ENCODE data around the gene UBA7. TPM values are rescaled to one million over a fixed set of nuclear protein-coding genes. Genes with fewer than 3 reads are reported as not detected.

Gene UBA7
- total RNA-seq, 2 donors from 2014 or later: 1.0 to 3.4 TPM

DNA sequence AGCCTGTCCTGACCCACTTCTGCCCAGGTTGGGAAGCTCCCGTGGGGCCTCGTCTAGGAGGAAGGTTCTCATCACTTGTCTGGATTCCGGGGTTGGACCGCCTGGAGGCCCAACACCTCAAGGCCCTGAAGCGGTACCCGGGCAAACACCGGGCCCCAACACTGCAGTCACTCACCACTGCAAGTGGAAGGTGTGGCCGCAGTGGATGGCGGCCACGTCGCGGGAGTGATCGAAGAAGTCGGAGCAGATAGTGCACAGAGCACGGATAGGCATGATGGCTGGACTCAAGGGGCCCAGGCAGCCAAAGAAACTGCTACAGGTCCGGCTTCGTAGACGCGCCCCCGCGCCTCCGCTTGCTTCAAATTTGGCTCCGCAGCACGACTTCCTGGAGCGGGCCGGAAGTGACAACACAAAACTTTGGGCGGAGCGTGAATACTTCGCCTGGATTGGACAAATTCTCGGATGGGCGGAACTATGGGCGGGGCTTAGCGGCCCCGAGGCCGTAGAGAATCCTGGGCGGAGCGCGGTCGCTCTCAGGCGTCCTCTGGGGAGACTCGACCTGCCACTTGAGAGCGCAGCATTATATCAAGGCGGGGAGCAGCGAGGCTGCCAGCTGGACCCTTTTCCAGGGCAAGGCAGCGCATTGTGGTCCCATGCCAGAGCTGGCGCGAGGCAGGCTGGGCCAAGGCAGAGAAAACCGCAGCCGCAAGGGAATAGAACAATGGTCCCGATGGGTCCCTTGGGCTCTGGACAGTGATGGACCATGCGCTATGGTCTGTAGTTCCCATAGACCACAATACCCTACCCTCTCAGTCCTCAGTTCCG, 42.6 kb upstream of the UBA7 start, which contains the start of gene TRAIP:
TSS of gene TRAIP (minus strand) at position 384 of the 825 bp plus-strand sequence. CDS start at position 273, 111 bp downstream.
- H3K27me3 Mint-ChIP-seq (ENCODE audit: insufficient read depth): no peaks in the 10 kb centered on the region
- no peaks in the 10 kb centered on the region for H3K36me3 ChIP-seq (ENCODE audit: control insufficient read depth, insufficient read depth, low read length)
- no peaks in the 10 kb centered on the region for H3K9me3 ChIP-seq (ENCODE audit: control insufficient read depth, low read length)
- H3K4me1 Mint-ChIP-seq: peaks cover 3% of the 10 kb centered on the region
- peak within 1 kb of the TSS; percentile 69 for H3K9ac ChIP-seq (ENCODE audit: extremely low read depth, low read length, poor library complexity, severe bottlenecking)
- peak within 1 kb of the TSS; percentile 95 for H3K4me3 ChIP-seq (ENCODE audit: low read length)
- TF ChIP-seq, protein P1, sequence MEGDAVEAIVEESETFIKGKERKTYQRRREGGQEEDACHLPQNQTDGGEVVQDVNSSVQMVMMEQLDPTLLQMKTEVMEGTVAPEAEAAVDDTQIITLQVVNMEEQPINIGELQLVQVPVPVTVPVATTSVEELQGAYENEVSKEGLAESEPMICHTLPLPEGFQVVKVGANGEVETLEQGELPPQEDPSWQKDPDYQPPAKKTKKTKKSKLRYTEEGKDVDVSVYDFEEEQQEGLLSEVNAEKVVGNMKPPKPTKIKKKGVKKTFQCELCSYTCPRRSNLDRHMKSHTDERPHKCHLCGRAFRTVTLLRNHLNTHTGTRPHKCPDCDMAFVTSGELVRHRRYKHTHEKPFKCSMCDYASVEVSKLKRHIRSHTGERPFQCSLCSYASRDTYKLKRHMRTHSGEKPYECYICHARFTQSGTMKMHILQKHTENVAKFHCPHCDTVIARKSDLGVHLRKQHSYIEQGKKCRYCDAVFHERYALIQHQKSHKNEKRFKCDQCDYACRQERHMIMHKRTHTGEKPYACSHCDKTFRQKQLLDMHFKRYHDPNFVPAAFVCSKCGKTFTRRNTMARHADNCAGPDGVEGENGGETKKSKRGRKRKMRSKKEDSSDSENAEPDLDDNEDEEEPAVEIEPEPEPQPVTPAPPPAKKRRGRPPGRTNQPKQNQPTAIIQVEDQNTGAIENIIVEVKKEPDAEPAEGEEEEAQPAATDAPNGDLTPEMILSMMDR (conservative IDR thresholded peaks at IDR 0.05): no peak
- H3K36me3 Mint-ChIP-seq (ENCODE audit: low read depth): peaks cover 8% of the 10 kb centered on the region
- H3K9me3 Mint-ChIP-seq: no peaks in the 10 kb centered on the region
- H3K4me3 Mint-ChIP-seq: peak within 1 kb of the TSS; percentile 88
- H3K27ac ChIP-seq (ENCODE audit: low read depth, low read length): peak within 1 kb of the TSS; percentile 54
- H3K27me3 ChIP-seq (ENCODE audit: control insufficient read depth, insufficient read depth, low read length, poor library complexity, severe bottlenecking): no peaks in the 10 kb centered on the region
- peak within 1 kb of the TSS; percentile 86 for H3K27ac Mint-ChIP-seq
- no peaks in the 10 kb centered on the region for H3K4me1 ChIP-seq (ENCODE audit: control insufficient read depth, insufficient read depth, low read length)
- peak; percentile 98 for DNase-seq
- WGBS, 2 experiments (ENCODE audit: insufficient coverage in 1 of 2, insufficient read length in 1 of 2): 4 to 6% methylated on average over 35 to 52 of the region's 52 CpGs

DNA sequence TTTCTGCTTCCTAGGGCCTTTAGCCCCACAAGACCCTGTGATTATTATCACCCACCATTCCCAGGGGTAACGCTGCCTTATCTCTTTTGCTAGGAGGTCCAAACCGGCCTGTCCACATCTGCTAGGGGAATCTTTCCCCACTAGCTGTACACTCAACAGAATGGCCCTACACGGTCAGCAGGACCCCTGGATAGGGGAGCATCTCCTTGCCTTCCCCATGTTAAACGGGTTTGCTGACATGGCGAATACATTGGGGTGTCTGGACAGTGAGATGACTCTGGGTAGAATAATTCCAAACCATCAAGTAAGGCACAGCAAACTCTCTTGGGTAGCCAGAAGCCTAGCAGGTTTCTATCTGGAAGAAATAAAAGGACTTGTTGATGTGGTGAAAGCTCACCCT, 41.9 kb upstream of the UBA7 start:
- Mint-ChIP-seq H3K27ac (no peak overlapping the region), H3K4me3 (peak overlapping the region; percentile 88), H3K36me3 (ENCODE audit: low read depth) (peaks cover 11% of the 10 kb centered on the region), H3K9me3 (no peaks in the 10 kb centered on the region), H3K4me1 (peaks cover 3% of the 10 kb centered on the region), H3K27me3 (ENCODE audit: insufficient read depth) (no peaks in the 10 kb centered on the region)
- H3K27me3 ChIP-seq (ENCODE audit: control insufficient read depth, insufficient read depth, low read length, poor library complexity, severe bottlenecking): no peaks in the 10 kb centered on the region
- WGBS, 2 experiments (ENCODE audit: insufficient coverage in 1 of 2, insufficient read length in 1 of 2): 72 to 73% methylated on average over 3 to 5 of the region's 5 CpGs
- H3K9me3 ChIP-seq (ENCODE audit: control insufficient read depth, low read length): no peaks in the 10 kb centered on the region
- no peak for DNase-seq
- no peak overlapping the region for H3K27ac ChIP-seq (ENCODE audit: low read depth, low read length)
- H3K36me3 ChIP-seq (ENCODE audit: control insufficient read depth, insufficient read depth, low read length): no peaks in the 10 kb centered on the region
- H3K4me1 ChIP-seq (ENCODE audit: control insufficient read depth, insufficient read depth, low read length): no peaks in the 10 kb centered on the region
- peak overlapping the region; percentile 95 for H3K4me3 ChIP-seq (ENCODE audit: low read length)
- TF ChIP-seq, protein P1 (conservative IDR thresholded peaks at IDR 0.05): no peak
- H3K9ac ChIP-seq (ENCODE audit: extremely low read depth, low read length, poor library complexity, severe bottlenecking): peak overlapping the region; percentile 69

DNA sequence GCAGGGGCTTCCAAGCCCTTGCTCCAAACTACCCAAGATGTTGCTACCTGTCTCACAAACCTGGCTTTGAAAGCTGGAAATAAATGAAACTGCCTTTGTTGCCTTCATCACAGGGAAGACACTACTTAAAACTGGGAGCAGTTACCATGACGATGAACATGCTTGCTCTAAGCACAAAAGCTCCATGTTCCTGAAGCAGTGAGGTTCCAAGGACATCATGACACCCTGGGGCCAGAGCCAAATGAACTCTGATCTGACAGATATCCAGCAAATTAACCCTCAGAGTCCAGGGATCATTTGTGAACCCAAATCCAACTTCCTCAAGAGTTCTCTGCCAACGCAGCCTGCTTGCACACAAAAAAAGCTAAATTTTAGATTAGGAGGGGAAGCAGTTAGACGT, 31.9 kb upstream of the UBA7 start:
- no peak overlapping the region for H3K27ac ChIP-seq (ENCODE audit: low read depth, low read length)
- DNase-seq: no peak
- Mint-ChIP-seq H3K27me3 (ENCODE audit: insufficient read depth) (no peaks in the 10 kb centered on the region), H3K9me3 (no peaks in the 10 kb centered on the region), H3K27ac (no peak overlapping the region), H3K4me1 (no peaks in the 10 kb centered on the region), H3K36me3 (ENCODE audit: low read depth) (peaks cover 32% of the 10 kb centered on the region), H3K4me3 (no peak overlapping the region)
- WGBS, 2 experiments (ENCODE audit: insufficient coverage in 1 of 2, insufficient read length in 1 of 2): 91 to 100% methylated on average over 1 to 3 of the region's 3 CpGs
- H3K4me1 ChIP-seq (ENCODE audit: control insufficient read depth, insufficient read depth, low read length): no peaks in the 10 kb centered on the region
- H3K27me3 ChIP-seq (ENCODE audit: control insufficient read depth, insufficient read depth, low read length, poor library complexity, severe bottlenecking): no peaks in the 10 kb centered on the region
- H3K9me3 ChIP-seq (ENCODE audit: control insufficient read depth, low read length): no peaks in the 10 kb centered on the region
- H3K9ac ChIP-seq (ENCODE audit: extremely low read depth, low read length, poor library complexity, severe bottlenecking): no peak overlapping the region
- no peak overlapping the region for H3K4me3 ChIP-seq (ENCODE audit: low read length)
- TF ChIP-seq, protein P1 (conservative IDR thresholded peaks at IDR 0.05): no peak
- H3K36me3 ChIP-seq (ENCODE audit: control insufficient read depth, insufficient read depth, low read length): peaks cover 41% of the 10 kb centered on the region

Measured in endodermal cell (in vitro differentiated cells).